ENCODE data around the gene ADAMTSL1.

The ADAMTSL1 gene

DNA sequence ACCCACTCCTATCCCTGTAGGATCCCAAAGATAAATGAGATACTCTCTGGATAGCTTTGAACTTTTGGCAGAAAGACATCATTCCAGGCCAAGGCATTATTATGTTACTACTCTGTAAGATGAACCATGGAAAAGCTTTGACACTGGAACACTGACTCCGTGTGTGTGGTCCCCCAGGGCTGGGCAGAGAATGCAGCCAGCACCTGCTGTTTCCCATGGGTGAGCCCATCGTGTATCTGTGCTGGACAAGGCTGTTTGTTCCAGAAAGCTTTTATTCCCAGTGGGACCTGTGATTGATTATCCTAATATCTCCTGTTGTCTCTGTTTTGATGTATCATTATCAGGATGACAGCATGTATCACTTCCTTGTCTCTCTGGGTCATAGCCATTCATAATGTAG is 304.2 kb downstream of the ADAMTSL1 start:
- TF ChIP-seq, protein P1, sequence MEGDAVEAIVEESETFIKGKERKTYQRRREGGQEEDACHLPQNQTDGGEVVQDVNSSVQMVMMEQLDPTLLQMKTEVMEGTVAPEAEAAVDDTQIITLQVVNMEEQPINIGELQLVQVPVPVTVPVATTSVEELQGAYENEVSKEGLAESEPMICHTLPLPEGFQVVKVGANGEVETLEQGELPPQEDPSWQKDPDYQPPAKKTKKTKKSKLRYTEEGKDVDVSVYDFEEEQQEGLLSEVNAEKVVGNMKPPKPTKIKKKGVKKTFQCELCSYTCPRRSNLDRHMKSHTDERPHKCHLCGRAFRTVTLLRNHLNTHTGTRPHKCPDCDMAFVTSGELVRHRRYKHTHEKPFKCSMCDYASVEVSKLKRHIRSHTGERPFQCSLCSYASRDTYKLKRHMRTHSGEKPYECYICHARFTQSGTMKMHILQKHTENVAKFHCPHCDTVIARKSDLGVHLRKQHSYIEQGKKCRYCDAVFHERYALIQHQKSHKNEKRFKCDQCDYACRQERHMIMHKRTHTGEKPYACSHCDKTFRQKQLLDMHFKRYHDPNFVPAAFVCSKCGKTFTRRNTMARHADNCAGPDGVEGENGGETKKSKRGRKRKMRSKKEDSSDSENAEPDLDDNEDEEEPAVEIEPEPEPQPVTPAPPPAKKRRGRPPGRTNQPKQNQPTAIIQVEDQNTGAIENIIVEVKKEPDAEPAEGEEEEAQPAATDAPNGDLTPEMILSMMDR (conservative IDR thresholded peaks at IDR 0.05; ENCODE audit: low read depth): no peak
- DNase-seq (ENCODE audit: low spot score): no peak
- POLR2A ChIA-PET (ENCODE audit: low non-redundant PET): no interaction called here
- CTCF ChIA-PET: no interaction called here
- no peak overlapping the region for H3K27ac ChIP-seq

DNA sequence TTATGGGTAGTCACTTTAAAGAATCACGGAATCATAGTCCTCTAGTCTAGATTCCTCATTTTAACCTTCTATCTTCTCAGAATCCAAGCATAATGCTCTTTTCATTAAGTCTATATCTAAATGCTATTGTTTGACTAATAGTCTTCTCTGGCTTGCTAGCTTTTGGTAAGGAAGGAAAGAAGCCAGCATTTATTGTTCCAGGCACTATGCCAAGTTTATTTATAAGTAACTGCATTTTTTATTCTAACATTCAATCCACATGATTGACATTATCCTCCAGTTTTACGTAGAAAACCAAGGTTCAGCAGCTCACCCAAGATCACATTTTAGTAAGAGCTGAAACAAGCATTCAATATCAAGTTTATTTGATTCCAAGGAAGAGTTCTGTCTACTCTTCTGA is 304.9 kb downstream of the ADAMTSL1 start:
- TF ChIP-seq, protein P1 (conservative IDR thresholded peaks at IDR 0.05; ENCODE audit: low read depth): no peak
- no peak overlapping the region for H3K27ac ChIP-seq
- CTCF ChIA-PET: no interaction called here
- no peak for DNase-seq (ENCODE audit: low spot score)
- POLR2A ChIA-PET (ENCODE audit: low non-redundant PET): no interaction called here

DNA sequence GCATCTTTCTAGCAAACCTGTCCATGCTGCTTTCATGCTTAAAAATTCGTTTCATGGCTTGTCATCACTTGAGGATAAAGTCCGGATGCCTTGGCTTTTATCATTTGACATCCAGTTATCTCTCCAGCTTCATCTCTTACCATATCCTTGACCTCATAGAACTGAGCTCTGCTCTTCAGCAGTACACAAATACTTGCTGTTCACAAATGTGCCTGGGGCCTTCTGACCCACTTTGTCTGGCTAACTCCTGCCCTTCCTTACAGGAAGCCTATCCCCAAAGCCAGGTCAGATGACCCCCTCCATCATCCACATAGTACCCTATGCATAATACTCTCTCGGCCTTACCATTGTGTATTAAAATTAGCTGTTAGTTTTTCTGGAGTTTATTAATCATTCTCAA is 310.0 kb downstream of the ADAMTSL1 start:
- ChIA-PET CTCF (no interaction called here), POLR2A (ENCODE audit: low non-redundant PET) (no interaction called here)
- TF ChIP-seq, protein P1 (conservative IDR thresholded peaks at IDR 0.05; ENCODE audit: low read depth): no peak
- H3K27ac ChIP-seq: no peak overlapping the region
- no peak for DNase-seq (ENCODE audit: low spot score)

DNA sequence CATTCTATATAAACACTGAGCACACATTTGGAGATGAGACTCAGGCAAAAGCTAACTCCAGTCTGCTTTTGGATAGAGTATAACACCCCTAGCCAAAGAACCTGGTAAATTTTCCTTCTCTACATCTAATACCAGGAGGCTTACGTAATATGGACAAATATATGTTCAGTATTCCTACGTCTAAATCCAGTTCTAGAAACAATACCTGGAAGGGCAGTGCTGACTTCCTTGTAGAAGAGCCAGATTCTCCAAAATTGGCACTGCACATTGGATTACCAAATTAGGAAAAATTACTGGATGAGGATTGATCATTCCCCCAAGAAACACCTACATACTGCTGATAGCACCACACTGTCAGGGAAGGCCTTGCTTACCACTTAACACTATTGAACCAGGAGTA is 311.7 kb downstream of the ADAMTSL1 start:
- no peak for DNase-seq (ENCODE audit: low spot score)
- ChIA-PET POLR2A (ENCODE audit: low non-redundant PET) (no interaction called here), CTCF (no interaction called here)
- H3K27ac ChIP-seq: no peak overlapping the region
- TF ChIP-seq, protein P1 (conservative IDR thresholded peaks at IDR 0.05; ENCODE audit: low read depth): no peak

DNA sequence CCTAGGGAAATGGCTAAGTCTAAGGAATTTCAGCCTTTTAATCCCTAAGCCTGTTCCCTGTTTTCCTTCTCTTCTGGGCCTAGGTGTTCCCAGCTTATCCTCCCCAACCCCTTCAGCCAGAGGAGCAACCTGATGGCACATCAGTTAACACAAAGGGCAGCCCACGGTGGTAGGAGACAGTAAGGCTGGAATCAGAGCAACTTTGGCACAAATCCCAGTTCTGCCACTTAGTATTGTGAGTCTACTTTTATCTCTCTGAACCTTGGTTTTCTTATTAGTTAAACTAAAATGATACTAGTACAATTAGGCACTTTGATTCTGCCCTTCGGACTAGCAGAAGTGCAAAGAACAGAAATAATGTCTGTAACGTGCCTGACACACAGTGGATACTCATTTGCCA is 312.2 kb downstream of the ADAMTSL1 start:
- ChIA-PET CTCF (no interaction called here), POLR2A (ENCODE audit: low non-redundant PET) (no interaction called here)
- no peak for DNase-seq (ENCODE audit: low spot score)
- H3K27ac ChIP-seq: no peak overlapping the region
- TF ChIP-seq, protein P1 (conservative IDR thresholded peaks at IDR 0.05; ENCODE audit: low read depth): no peak

DNA sequence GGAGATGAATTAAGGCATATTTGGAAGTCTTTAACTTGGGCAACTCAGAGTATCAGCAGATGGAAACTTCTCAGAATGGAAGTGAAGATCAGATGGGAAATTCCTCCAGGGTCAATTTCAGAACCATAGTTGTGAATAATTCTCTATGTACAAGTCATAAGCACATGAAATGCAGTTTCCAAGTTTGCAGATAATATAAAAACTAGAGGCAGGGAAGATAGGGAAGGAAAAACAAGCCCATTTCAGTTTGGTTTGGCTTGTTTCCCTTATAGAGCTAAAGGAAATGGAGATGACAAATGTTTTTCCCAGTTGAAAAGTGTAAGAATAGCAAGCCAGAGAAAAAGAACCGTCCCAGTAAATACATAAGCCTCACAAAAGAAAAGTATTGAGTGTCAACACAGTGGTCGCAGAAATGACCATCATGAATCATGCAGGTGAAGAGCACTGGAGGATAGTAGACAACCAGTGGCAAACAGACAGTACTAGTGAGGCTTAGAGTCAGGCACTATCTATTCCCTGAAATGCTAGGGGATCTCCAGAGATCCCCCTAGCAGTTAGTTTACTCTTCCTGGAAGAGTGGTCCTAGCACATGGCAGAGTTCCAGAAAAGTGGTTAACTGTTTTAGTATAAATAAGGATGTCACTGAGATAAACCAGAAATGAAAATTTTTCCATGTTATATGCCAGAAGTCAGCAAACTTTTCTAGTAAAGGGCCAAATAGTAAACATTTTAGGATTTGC is 313.1 kb downstream of the ADAMTSL1 start:
- CTCF ChIA-PET: no interaction called here
- no peak for DNase-seq (ENCODE audit: low spot score)
- TF ChIP-seq, protein P1 (conservative IDR thresholded peaks at IDR 0.05; ENCODE audit: low read depth): no peak
- POLR2A ChIA-PET (ENCODE audit: low non-redundant PET): no interaction called here
- H3K27ac ChIP-seq: no peak overlapping the region

Data from RWPE1 (cell line).